H9 (cell line): ENCODE measurements around the gene TYMP. TPM values are rescaled to one million over a fixed set of nuclear protein-coding genes. Genes with fewer than 3 reads are reported as not detected.

Source experiments
- DNase-seq: peaks from one replicate; pipeline ENCODE4 v3.0.0-alpha.2; 2017
- H2AFZ ChIP-seq: one replicate; pipeline ENCODE4 v1.6.1; 2013; ENCODE audit warnings: mild to moderate bottlenecking, low read length, control low read depth, moderate library complexity
- H2AK5ac ChIP-seq: 2 replicates; pipeline ENCODE4 v1.6.1; 2013; ENCODE audit warnings: low read length, control low read depth, mixed read lengths; ENCODE audit not compliant: insufficient read length
- H2BK120ac ChIP-seq: one replicate; pipeline ENCODE4 v1.6.1; 2013; ENCODE audit warnings: low read depth, mild to moderate bottlenecking, low read length, control low read depth, inconsistent platforms; ENCODE audit not compliant: poor library complexity, severe bottlenecking
- H2BK12ac ChIP-seq: 2 replicates; pipeline ENCODE4 v1.6.1; 2013; ENCODE audit warnings: low read length, control low read depth, mixed read lengths, low read depth; ENCODE audit not compliant: insufficient read length
- H2BK15ac ChIP-seq: 2 replicates; pipeline ENCODE4 v1.6.1; 2013; ENCODE audit warnings: low read depth, low read length, control low read depth
- H2BK20ac ChIP-seq: one replicate; pipeline ENCODE4 v1.6.1; 2013; ENCODE audit warnings: low read depth, mild to moderate bottlenecking, low read length, control low read depth, inconsistent platforms; ENCODE audit not compliant: poor library complexity, severe bottlenecking
- H2BK5ac ChIP-seq: 2 replicates; pipeline ENCODE4 v1.6.1; 2013; ENCODE audit warnings: low read length, control low read depth, mixed read lengths; ENCODE audit not compliant: insufficient read length
- H3K14ac ChIP-seq: 2 replicates; pipeline ENCODE4 v1.6.1; 2013; ENCODE audit warnings: low read length, control low read depth; ENCODE audit not compliant: insufficient read depth
- H3K18ac ChIP-seq: 2 replicates; pipeline ENCODE4 v1.6.1; 2013; ENCODE audit warnings: low read depth, mild to moderate bottlenecking, mixed read lengths, low read length, control low read depth; ENCODE audit not compliant: insufficient read length
- H3K23ac ChIP-seq: 2 replicates; pipeline ENCODE4 v1.6.1; 2013; ENCODE audit warnings: low read length, control low read depth, mixed read lengths, low read depth; ENCODE audit not compliant: insufficient read length
- H3K23me2 ChIP-seq: 2 replicates; pipeline ENCODE4 v1.6.1; 2013; ENCODE audit warnings: low read depth, mild to moderate bottlenecking, mixed read lengths, low read length, control low read depth; ENCODE audit not compliant: insufficient read length, poor library complexity, severe bottlenecking
- H3K27ac ChIP-seq: 2 replicates; pipeline ENCODE4 v1.5.1; 2013; ENCODE audit warnings: low read length, control low read depth, mixed read lengths, low read depth; ENCODE audit not compliant: insufficient read length
- H3K27me3 ChIP-seq: 2 replicates; pipeline ENCODE4 v1.6.1; 2013; ENCODE audit warnings: low read length, control low read depth, inconsistent platforms; ENCODE audit not compliant: insufficient read depth
- H3K4ac ChIP-seq: 2 replicates; pipeline ENCODE4 v1.6.1; 2013; ENCODE audit warnings: low read depth, mild to moderate bottlenecking, control low read depth, inconsistent platforms, low read length, moderate library complexity
- H3K4me1 ChIP-seq: 2 replicates; pipeline ENCODE4 v1.6.1; 2013; ENCODE audit warnings: low read length, control low read depth, inconsistent platforms; ENCODE audit not compliant: insufficient read depth
- H3K4me2 ChIP-seq: 2 replicates; pipeline ENCODE4 v1.6.1; 2013; ENCODE audit warnings: low read length, control low read depth, mixed read lengths; ENCODE audit not compliant: insufficient read length, insufficient read depth
- H3K56ac ChIP-seq: 2 replicates; pipeline ENCODE4 v1.6.1; 2013; ENCODE audit warnings: low read depth, mild to moderate bottlenecking, mixed read lengths, low read length, control low read depth; ENCODE audit not compliant: insufficient read length
- H3K79me1 ChIP-seq: 2 replicates; pipeline ENCODE4 v1.6.1; 2013; ENCODE audit warnings: low read depth, mild to moderate bottlenecking, moderate library complexity, low read length, control low read depth, inconsistent platforms; ENCODE audit not compliant: insufficient read depth, poor library complexity, severe bottlenecking
- H3K79me2 ChIP-seq: 2 replicates; pipeline ENCODE4 v1.6.1; 2013; ENCODE audit warnings: low read length, control low read depth, inconsistent platforms; ENCODE audit not compliant: insufficient read depth
- H3K9ac ChIP-seq: 2 replicates; pipeline ENCODE4 v1.6.1; 2013; ENCODE audit warnings: low read length, control low read depth, mixed read lengths; ENCODE audit not compliant: insufficient read length; ENCODE audit errors: extremely low read depth
- H3K9me3 ChIP-seq: one replicate; pipeline ENCODE4 v1.6.1; 2013; ENCODE audit warnings: low read depth, low read length, inconsistent platforms; ENCODE audit not compliant: control insufficient read depth
- H3T11ph ChIP-seq: one replicate; pipeline ENCODE4 v1.6.1; 2013; ENCODE audit warnings: mild to moderate bottlenecking, low read length, control low read depth, inconsistent platforms
- H4K20me1 ChIP-seq: one replicate; pipeline ENCODE4 v1.6.1; 2013; ENCODE audit not compliant: control insufficient read depth, insufficient read length, insufficient read depth
- H4K5ac ChIP-seq: 2 replicates; pipeline ENCODE4 v1.6.1; 2013; ENCODE audit warnings: low read depth, mild to moderate bottlenecking, mixed read lengths, low read length, control low read depth; ENCODE audit not compliant: insufficient read length
- H4K8ac ChIP-seq: replicated peaks from 2 replicates; pipeline ENCODE4 v1.6.1; 2013; ENCODE audit warnings: low read length, control low read depth, mixed read lengths, low read depth; ENCODE audit not compliant: insufficient read length
- H4K91ac ChIP-seq: 2 replicates; pipeline ENCODE4 v1.6.1; 2013; ENCODE audit warnings: low read depth, mild to moderate bottlenecking, moderate library complexity, mixed read lengths, low read length, control low read depth; ENCODE audit not compliant: insufficient read length
- H3K27ac Mint-ChIP-seq, 3 experiments: 2 replicates in 2 of 3; 3 replicates in 1 of 3; pipeline ENCODE4 v1.8.0; 2020 to 2021; ENCODE audit warnings: mixed read lengths in 3 of 3, mild to moderate bottlenecking in 1 of 3, moderate library complexity in 1 of 3
- H3K27me3 Mint-ChIP-seq: 2 replicates; pipeline ENCODE4 v1.8.0; 2021; ENCODE audit warnings: low read depth, mild to moderate bottlenecking, moderate library complexity, mixed read lengths
- H3K36me3 Mint-ChIP-seq, 3 experiments: 2 replicates in 2 of 3; 3 replicates in 1 of 3; pipeline ENCODE4 v1.8.0; 2020 to 2021; ENCODE audit warnings: low read depth in 3 of 3, mixed read lengths in 3 of 3; ENCODE audit not compliant: insufficient read depth in 1 of 3
- H3K4me1 Mint-ChIP-seq, 2 experiments: 2 replicates each; pipeline ENCODE4 v1.8.0; 2020; ENCODE audit warnings: mixed read lengths in 2 of 2
- H3K4me3 Mint-ChIP-seq, 2 experiments: 2 replicates in 1 of 2; 3 replicates in 1 of 2; pipeline ENCODE4 v1.8.0; 2020 to 2021; ENCODE audit warnings: mild to moderate bottlenecking in 2 of 2, mixed read lengths in 2 of 2, moderate library complexity in 1 of 2
- H3K9me3 Mint-ChIP-seq, 2 experiments: 2 replicates in 1 of 2; 3 replicates in 1 of 2; pipeline ENCODE4 v1.8.0; 2020; ENCODE audit warnings: mild to moderate bottlenecking in 2 of 2, mixed read lengths in 2 of 2, moderate library complexity in 1 of 2
- CTCF ChIP-seq: fragments of 200-600 bp; sonication (generic); conservative IDR thresholded peaks from 3 replicates; pipeline ENCODE4 v1.8.0; 2021; ENCODE audit warnings: antibody characterized with exemption, mild to moderate bottlenecking
- WGBS: extraction: QIAGEN DNeasy Blood & Tissue Kit; methylation state at CpG from one replicate; pipeline ENCODE4 v1.1.7; 2013; ENCODE audit warnings: missing lambda C conversion rate, low lambda C conversion rate, mixed read lengths; ENCODE audit not compliant: insufficient read length; ENCODE audit errors: extremely low coverage; 5-methylcytosine and 5-hydroxymethylcytosine counted together
- total RNA-seq: library from RNA; stranded (reverse); gene quantifications from 2 replicates; pipeline ENCODE4 v1.2.1, GENCODE V29; 2021

The TYMP gene
- total RNA-seq, 1 experiment from 2014 or later, result 1.0 TPM

DNA sequence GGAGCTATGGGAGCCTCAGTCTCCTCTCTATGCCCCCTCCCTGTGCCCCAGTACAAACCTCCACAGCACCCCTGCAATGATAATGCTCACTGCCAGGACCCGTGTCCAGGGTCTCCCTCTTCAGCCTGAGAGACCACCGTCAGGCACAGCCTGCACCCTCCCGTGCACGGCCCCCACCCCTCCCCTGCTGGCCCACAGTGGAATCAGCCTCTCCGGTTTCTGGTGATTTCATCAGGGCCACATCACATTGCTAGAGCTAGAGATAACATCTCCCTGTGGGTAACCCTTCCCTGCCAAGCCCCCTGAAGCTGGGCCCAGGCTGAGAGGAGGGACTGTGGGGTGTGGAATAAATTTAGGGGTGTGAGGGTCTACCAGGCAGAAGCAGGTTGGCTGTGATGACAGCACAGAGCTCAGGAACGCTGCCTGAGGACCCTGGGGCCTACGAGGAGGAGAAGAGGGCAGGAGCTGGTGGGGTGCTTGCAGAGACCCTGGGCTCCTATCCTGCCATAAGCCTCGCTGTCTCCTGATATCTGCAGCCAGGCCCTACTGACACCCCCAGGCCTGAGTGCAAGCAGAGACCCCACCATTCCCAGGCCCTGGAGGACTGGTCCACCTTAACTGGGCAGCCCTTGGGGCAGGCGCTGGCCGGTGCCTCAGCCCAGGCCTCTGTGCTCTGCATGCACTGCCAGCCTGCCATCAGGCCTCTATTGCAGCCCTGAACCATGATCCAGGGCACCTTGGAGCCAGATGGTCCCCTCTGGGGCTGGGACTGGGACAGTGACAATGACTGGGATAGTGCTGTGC, 15.9 kb upstream of the TYMP start, which contains the start of gene KLHDC7B:
Gene KLHDC7B, plus strand, starts transcription at position 378 of the 804 bp plus-strand sequence. Its CDS starts 345 bp downstream, at position 723.
- Histone ChIP-seq H3K79me1 (no peaks in the 10 kb centered on the region), H3K14ac (no peak within 1 kb of the TSS), H2BK20ac (no peak within 1 kb of the TSS), H3K9ac (no peak within 1 kb of the TSS), H3K23me2 (peaks cover 2% of the 10 kb centered on the region), H3K18ac (no peak within 1 kb of the TSS), H3K27me3 (no peaks in the 10 kb centered on the region; the same call in 1 of the 2 replicates), H2BK12ac (no peak within 1 kb of the TSS), H3K9me3 (no peaks in the 10 kb centered on the region), H4K5ac (no peak within 1 kb of the TSS), H2BK15ac (no peak within 1 kb of the TSS), H4K91ac (no peak within 1 kb of the TSS), H3T11ph (no peak within 1 kb of the TSS), H3K79me2 (no peaks in the 10 kb centered on the region), H2AK5ac (no peak within 1 kb of the TSS), H3K23ac (no peak within 1 kb of the TSS), H3K4me1 (no peaks in the 10 kb centered on the region), H3K56ac (no peak within 1 kb of the TSS), H2BK5ac (no peak within 1 kb of the TSS), H3K4ac (no peak within 1 kb of the TSS), H4K8ac (no peak within 1 kb of the TSS), H3K27ac (no peak within 1 kb of the TSS), H4K20me1 (no peaks in the 10 kb centered on the region), H2BK120ac (no peak within 1 kb of the TSS), H3K4me2 (no peak within 1 kb of the TSS), H2AFZ (no peak within 1 kb of the TSS)
- peaks cover 43% of the 10 kb centered on the region for H3K27me3 Mint-ChIP-seq
- H3K27ac Mint-ChIP-seq, result no peak within 1 kb of the TSS
- TF ChIP-seq CTCF, result no peak
- H3K9me3 Mint-ChIP-seq, result no peaks in the 10 kb centered on the region; a peak in 1 of 5 replicates
- DNase-seq, result no peak
- no peaks in the 10 kb centered on the region for H3K36me3 Mint-ChIP-seq
- H3K4me3 Mint-ChIP-seq, result no peak within 1 kb of the TSS
- no CpG with 5 or more reads among the region's 10 CpGs for WGBS
- peaks cover 0 to 3% of the 10 kb centered on the region in 2 experiments; a peak in 1 of 4 replicates for H3K4me1 Mint-ChIP-seq
